ENCODE data around the gene CLDN10.

The CLDN10 gene

DNA sequence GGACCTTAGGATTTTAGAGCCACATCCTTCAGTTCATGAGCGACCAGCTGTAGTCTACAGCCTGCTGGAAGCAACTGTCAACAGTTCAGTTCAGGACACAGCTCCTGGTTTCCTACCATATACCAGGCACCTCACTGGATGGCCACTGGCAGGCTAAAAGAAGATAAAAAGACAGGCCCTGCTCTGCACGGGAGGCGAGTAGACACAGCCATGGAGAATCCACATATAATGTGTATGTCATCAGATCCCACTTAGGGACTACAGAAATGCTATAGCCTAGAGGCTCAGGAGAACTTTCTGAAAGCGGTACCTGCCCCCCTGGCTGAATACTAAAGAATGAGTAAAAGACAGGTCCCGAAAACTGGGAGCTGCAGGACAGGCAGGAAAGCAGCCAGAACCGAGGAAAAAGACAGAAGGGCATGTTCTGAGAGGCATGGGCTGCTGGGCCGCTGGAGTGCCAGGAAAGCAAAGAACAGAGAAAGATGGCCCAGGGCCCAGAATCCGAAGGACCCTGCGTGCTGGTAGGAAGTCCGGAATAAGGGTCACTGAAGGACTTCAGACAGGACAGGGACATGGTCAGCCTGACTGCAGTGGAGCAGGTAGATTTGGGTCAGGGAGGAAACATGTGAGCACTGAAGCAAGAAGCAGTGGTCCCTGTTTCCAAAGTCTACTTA, 68.4 kb downstream of the CLDN10 start:
- Histone ChIP-seq H3K27ac (no peak overlapping the region), H3K27me3 (ENCODE audit: insufficient read depth, low read depth, severe bottlenecking) (no peaks in the 10 kb centered on the region), H3K36me3 (peaks cover 97% of the 10 kb centered on the region), H3K9me3 (ENCODE audit: severe bottlenecking) (no peaks in the 10 kb centered on the region), H3K4me3 (ENCODE audit: low read depth, low read length) (no peak overlapping the region)
- TF ChIP-seq CTCF (IDR thresholded peaks at IDR 0.05; ENCODE audit: low read depth, low read length): no peak
- no peak for DNase-seq

- H3K27me3 ChIP-seq (ENCODE audit: insufficient read depth, low read depth, severe bottlenecking): no peaks in the 10 kb centered on the region
- no peak overlapping the region for H3K4me3 ChIP-seq (ENCODE audit: low read depth, low read length)
- H3K27ac ChIP-seq: no peak overlapping the region
- DNase-seq: no peak
- TF ChIP-seq CTCF (IDR thresholded peaks at IDR 0.05; ENCODE audit: low read depth, low read length): no peak
- no peaks in the 10 kb centered on the region for H3K9me3 ChIP-seq (ENCODE audit: severe bottlenecking)
- peaks cover 99% of the 10 kb centered on the region for H3K36me3 ChIP-seq
These were observed 70.6 kb downstream of the CLDN10 start for GRCh38 chr13:95623141-95623540.

- no peak overlapping the region for H3K27ac ChIP-seq
- no peak overlapping the region for H3K4me3 ChIP-seq (ENCODE audit: low read depth, low read length)
- DNase-seq: no peak
- H3K36me3 ChIP-seq: peaks cover 99% of the 10 kb centered on the region
- no peaks in the 10 kb centered on the region for H3K9me3 ChIP-seq (ENCODE audit: severe bottlenecking)
- no peaks in the 10 kb centered on the region for H3K27me3 ChIP-seq (ENCODE audit: insufficient read depth, low read depth, severe bottlenecking)
- peak; percentile 73 for TF ChIP-seq CTCF (IDR thresholded peaks at IDR 0.05; ENCODE audit: low read depth, low read length)
These were observed 71.5 kb downstream of the CLDN10 start for GRCh38 chr13:95624020-95624419.

DNA sequence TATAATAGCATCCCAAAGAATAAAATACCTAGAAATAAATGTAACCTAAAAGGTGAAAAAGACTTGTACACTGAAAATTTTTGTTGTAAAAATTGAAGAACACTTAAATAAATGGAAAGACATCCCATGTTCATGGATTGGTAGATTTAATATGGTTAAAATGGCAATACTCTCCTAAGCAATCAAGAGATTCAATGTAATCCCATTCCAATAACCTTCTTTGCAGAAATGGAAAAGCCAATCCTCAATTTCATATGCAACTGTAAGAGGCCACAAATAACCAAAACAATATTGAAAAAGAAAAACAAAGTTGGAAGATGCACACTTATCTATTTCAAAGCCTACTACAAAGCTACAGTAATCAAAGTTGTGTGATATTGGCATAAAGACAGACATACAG, 74.2 kb downstream of the CLDN10 start:
- H3K27ac ChIP-seq: no peak overlapping the region
- H3K4me3 ChIP-seq (ENCODE audit: low read depth, low read length): no peak overlapping the region
- H3K9me3 ChIP-seq (ENCODE audit: severe bottlenecking): no peaks in the 10 kb centered on the region
- TF ChIP-seq CTCF (IDR thresholded peaks at IDR 0.05; ENCODE audit: low read depth, low read length): no peak
- DNase-seq: no peak
- H3K27me3 ChIP-seq (ENCODE audit: insufficient read depth, low read depth, severe bottlenecking): no peaks in the 10 kb centered on the region
- peaks cover 100% of the 10 kb centered on the region for H3K36me3 ChIP-seq

DNA sequence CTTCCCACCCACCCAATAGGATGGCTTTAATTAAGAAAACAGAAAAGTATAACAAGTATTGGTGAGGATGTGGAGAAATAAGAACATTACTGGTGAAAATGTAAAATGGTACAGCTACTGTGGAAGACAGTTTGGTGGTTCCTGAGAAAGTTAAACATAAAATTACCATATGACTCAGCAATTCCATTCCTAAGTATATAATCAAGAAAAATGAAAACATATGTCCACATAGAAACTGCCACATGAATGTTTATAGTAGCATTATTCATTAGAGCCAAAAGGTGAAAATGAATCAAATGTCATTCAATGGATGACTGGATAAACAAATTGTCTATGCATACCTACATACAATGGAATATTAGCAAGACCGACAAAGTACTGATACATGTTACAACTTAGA, 75.1 kb downstream of the CLDN10 start:
- Histone ChIP-seq H3K36me3 (peaks cover 100% of the 10 kb centered on the region), H3K27me3 (ENCODE audit: insufficient read depth, low read depth, severe bottlenecking) (no peaks in the 10 kb centered on the region), H3K9me3 (ENCODE audit: severe bottlenecking) (no peaks in the 10 kb centered on the region), H3K4me3 (ENCODE audit: low read depth, low read length) (no peak overlapping the region), H3K27ac (no peak overlapping the region)
- no peak for TF ChIP-seq CTCF (IDR thresholded peaks at IDR 0.05; ENCODE audit: low read depth, low read length)
- no peak for DNase-seq

DNA sequence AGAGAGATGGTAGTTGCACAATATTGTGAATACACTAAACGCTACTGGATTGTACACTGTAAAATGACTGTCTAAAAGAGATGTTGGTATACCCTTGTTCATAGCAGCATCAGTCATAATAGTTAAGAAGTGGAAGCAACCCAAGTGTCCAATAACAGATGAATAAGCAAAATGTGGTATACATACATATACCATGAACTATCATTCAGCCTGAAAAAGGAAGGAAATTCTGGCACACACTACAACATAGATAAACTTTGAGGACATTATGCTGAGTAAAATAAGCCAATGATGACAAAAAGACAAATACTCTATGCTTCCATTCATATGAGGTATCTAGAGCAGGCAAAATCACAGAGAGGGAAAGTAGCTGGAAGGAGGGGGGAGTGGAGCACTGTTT, 76.0 kb downstream of the CLDN10 start:
- H3K4me3 ChIP-seq (ENCODE audit: low read depth, low read length): no peak overlapping the region
- peaks cover 100% of the 10 kb centered on the region for H3K36me3 ChIP-seq
- no peaks in the 10 kb centered on the region for H3K9me3 ChIP-seq (ENCODE audit: severe bottlenecking)
- DNase-seq: no peak
- TF ChIP-seq CTCF (IDR thresholded peaks at IDR 0.05; ENCODE audit: low read depth, low read length): no peak
- H3K27me3 ChIP-seq (ENCODE audit: insufficient read depth, low read depth, severe bottlenecking): no peaks in the 10 kb centered on the region
- no peak overlapping the region for H3K27ac ChIP-seq

Measured in WERI-Rb-1 (cell line).